ENCODE results near the gene PRKCA.
"Not testable (repeated sequence)": the region's sequence is repeated elsewhere in the genome, so short reads cannot be mapped to it uniquely, and the experiment has no call there.

Gene PRKCA

DNA sequence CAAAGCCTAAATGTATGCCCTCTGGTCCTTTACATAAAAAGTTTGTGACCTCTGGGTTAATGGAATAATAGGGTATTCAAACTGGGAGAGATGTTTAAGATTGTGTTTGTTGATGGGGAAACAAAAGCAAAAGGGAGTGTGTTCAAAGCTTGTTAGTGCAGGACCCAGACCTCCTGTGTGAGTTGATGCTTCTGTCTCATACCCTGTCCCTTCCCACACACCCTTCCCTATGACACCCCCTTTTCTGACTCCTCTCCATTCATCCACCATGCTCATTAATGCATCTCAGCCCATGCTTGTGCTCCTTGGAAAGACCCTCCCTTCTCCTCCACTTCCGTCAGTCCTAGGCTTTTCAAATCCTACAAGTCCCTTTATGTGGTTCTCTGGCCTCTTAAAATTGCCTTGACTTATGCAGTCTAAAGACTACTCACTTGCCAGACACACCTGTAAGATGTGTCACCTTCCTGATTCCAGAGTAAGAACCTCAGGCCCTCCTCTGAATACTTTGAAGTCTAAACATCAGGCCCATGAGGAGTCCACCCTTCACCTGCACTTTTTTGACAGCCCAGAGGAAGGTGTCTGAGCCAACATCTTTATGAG, 404.5 kb downstream of the PRKCA start:
- no peaks in the 10 kb centered on the region for H3K4me1 ChIP-seq (ENCODE audit: control insufficient read depth, insufficient read depth, low read length)
- H3K4me3 ChIP-seq (ENCODE audit: low read length): no peak overlapping the region
- no peaks in the 10 kb centered on the region for H3K36me3 ChIP-seq (ENCODE audit: control insufficient read depth, insufficient read depth, low read length)
- H3K27ac ChIP-seq (ENCODE audit: low read depth, low read length): no peak overlapping the region
- H3K9ac ChIP-seq (ENCODE audit: low read length): no peak overlapping the region
- no peaks in the 10 kb centered on the region for H3K27me3 ChIP-seq (ENCODE audit: control insufficient read depth, insufficient read depth, low read length)

DNA sequence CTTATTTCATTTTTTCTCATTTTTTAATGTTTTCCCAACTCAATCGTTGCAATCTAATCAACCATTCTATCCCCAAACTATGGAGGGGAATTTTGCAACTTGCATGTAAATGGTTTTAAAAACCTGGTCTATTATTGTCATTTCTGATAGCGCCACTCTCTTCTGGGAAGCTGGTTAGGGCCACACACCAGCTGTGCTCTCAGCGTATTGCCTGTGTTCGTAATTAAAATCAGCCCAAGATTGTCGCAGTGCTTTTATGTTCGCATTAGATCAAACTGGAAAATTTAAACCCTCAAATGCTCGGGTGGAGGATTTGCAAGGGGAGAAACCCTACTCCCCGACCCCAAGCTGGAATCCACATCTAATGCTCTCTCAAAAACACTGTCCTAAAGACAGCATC, 409.0 kb downstream of the PRKCA start:
- no peak overlapping the region for H3K27ac ChIP-seq (ENCODE audit: low read depth, low read length)
- no peaks in the 10 kb centered on the region for H3K4me1 ChIP-seq (ENCODE audit: control insufficient read depth, insufficient read depth, low read length)
- no peak overlapping the region for H3K4me3 ChIP-seq (ENCODE audit: low read length)
- no peaks in the 10 kb centered on the region for H3K36me3 ChIP-seq (ENCODE audit: control insufficient read depth, insufficient read depth, low read length)
- H3K9ac ChIP-seq (ENCODE audit: low read length): no peak overlapping the region
- no peaks in the 10 kb centered on the region for H3K27me3 ChIP-seq (ENCODE audit: control insufficient read depth, insufficient read depth, low read length)

DNA sequence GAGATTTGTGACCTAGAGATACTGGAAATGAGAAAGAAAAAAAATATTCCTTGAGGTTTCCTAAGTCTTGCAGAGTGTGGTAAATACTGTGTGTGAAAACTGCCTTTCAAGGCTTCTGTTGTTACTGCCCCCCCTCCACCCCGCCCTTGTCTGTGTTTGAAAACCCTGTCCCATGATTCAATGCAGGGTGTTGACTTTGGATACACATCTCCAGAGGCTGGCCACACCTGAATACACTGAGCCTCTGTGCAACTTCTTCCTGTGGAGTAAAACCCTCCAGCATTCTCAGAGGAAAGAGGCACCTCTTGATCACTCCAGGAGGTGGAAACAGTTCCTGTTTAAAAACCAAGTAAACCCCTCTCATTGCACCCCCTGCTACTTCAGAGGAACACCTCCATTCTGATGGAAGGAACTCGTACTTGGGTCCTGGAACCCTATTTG, 409.5 kb downstream of the PRKCA start:
- Histone ChIP-seq H3K27ac (ENCODE audit: low read depth, low read length) (no peak overlapping the region), H3K9ac (ENCODE audit: low read length) (no peak overlapping the region), H3K4me1 (ENCODE audit: control insufficient read depth, insufficient read depth, low read length) (no peaks in the 10 kb centered on the region), H3K4me3 (ENCODE audit: low read length) (no peak overlapping the region), H3K36me3 (ENCODE audit: control insufficient read depth, insufficient read depth, low read length) (no peaks in the 10 kb centered on the region), H3K27me3 (ENCODE audit: control insufficient read depth, insufficient read depth, low read length) (no peaks in the 10 kb centered on the region)

DNA sequence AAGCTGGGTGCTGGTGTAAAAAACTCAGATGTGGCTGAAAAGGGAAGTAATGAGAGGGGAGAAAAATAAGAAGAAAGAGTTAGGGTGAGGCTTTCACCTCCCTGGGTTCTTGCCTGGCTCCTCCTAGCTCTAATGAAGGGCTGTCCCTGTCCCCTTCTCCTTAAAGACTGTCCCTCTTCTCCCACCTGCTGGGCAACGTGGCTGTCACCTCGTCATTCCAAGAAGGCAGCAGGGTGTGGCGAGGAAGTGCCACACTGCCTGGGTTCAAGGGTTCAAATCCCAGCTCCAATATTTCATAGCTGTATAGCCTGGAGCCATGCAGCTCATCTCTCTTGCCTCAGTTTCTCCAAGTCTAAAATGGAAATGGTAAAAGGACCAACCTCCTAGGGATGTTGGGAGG, 410.0 kb downstream of the PRKCA start:
- Histone ChIP-seq H3K27ac (ENCODE audit: low read depth, low read length) (no peak overlapping the region), H3K36me3 (ENCODE audit: control insufficient read depth, insufficient read depth, low read length) (no peaks in the 10 kb centered on the region), H3K9ac (ENCODE audit: low read length) (no peak overlapping the region), H3K4me1 (ENCODE audit: control insufficient read depth, insufficient read depth, low read length) (no peaks in the 10 kb centered on the region), H3K27me3 (ENCODE audit: control insufficient read depth, insufficient read depth, low read length) (no peaks in the 10 kb centered on the region), H3K4me3 (ENCODE audit: low read length) (no peak overlapping the region)

DNA sequence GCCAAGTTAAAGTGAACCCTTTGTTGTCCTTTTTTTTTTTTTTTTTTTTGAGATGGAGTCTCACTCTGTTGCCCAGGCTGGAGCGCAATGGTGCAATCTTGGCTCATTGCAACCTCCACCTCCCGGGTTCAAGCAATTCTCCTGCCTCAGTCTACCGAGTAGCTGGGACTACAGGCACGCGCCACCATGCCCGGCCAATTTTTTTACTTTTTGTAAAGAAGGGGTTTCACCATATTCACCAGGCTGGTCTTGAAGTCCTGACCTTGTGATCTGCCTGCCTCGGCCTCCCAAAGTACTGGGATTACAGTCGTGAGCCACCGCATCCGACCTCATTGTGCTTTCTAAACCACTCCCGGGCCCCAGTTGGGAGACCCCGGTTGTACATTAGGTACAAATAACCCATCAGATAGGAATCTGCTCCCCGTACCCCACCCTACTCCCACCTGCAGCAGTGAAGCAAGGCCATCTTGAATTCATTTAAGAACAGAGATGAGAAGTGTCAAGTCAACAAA, 410.7 kb downstream of the PRKCA start:
- H3K27ac ChIP-seq (ENCODE audit: low read depth, low read length); H3K27me3 ChIP-seq (ENCODE audit: control insufficient read depth, insufficient read depth, low read length); H3K4me3 ChIP-seq (ENCODE audit: low read length); H3K4me1 ChIP-seq (ENCODE audit: control insufficient read depth, insufficient read depth, low read length); H3K36me3 ChIP-seq (ENCODE audit: control insufficient read depth, insufficient read depth, low read length); H3K9ac ChIP-seq (ENCODE audit: low read length): not testable (repeated sequence)

DNA sequence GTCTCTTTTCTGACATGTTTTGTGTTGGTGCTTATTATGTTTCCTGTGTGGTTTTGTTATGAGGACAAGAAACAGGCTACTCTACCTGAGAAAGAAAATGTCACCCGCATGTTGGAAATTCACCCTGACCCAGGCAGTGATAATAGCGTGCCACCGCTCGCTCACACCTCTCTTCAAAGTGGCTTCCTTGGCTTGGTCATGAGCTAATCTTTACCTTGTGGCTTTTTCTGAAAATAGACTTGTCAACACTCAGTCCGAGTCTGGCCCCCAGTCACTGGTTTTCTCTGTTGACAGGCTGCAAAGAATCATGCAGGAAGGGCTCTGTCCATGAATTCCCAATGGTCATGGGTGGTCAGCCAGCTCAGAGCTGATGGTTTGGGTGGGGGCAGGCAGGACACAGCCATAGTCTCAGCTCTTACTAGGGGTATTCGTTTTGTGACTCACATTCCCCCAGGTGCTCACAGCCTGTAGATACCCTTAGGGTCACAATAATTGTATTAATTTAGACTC, 411.2 kb downstream of the PRKCA start:
- Histone ChIP-seq H3K27ac (ENCODE audit: low read depth, low read length) (no peak overlapping the region), H3K4me1 (ENCODE audit: control insufficient read depth, insufficient read depth, low read length) (no peaks in the 10 kb centered on the region), H3K9ac (ENCODE audit: low read length) (no peak overlapping the region), H3K4me3 (ENCODE audit: low read length) (no peak overlapping the region), H3K36me3 (ENCODE audit: control insufficient read depth, insufficient read depth, low read length) (no peaks in the 10 kb centered on the region), H3K27me3 (ENCODE audit: control insufficient read depth, insufficient read depth, low read length) (no peaks in the 10 kb centered on the region)

DNA sequence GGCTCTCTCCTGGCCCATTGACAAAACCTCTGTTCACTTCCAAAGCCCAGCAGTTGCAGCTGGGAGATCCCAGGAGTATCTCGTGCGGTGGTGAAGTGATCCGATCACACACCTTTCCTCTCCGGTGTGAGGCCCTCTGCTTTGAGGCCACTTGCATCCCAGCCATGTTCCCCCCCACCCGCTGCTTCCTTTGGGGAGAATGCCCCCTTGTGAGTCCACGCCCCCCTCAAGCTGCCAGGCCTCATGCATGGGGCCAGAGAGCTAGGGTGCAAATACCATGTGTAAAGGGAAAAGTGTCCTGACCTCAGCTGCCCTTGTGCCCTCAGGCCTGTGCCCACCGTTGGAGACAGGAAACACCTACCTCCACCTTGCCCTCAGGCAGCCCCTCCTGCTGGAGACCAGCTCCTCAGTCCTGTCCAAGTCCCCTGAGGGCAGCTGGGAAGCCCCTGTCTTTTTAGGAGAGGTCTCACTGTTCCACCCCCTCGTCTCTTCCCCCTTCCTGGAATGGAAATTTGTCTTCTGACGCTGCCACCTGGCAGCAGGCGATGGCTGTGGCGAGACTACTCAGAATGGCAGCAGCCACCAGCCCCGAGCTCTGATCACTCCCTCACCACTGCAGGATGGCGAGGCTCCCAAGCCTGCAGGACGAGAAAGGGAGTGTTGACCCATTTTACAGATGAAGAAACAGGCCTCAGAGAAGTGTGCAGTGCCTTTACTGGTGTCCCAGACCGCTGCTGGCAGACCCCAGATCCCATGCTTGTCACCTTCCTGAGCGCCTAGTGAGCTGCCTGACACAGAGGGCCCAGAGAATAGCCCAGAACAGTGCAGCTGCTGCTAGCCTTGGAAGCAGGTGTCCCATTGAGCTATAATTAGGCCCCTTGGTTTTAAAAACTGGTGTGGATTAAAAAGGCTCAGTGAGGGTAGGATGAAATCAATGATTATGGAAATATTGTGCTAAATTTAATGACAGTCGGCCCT, 411.9 kb downstream of the PRKCA start:
- H3K36me3 ChIP-seq (ENCODE audit: control insufficient read depth, insufficient read depth, low read length): no peaks in the 10 kb centered on the region
- H3K27ac ChIP-seq (ENCODE audit: low read depth, low read length): no peak overlapping the region
- H3K4me3 ChIP-seq (ENCODE audit: low read length): no peak overlapping the region
- no peak overlapping the region for H3K9ac ChIP-seq (ENCODE audit: low read length)
- no peaks in the 10 kb centered on the region for H3K27me3 ChIP-seq (ENCODE audit: control insufficient read depth, insufficient read depth, low read length)
- H3K4me1 ChIP-seq (ENCODE audit: control insufficient read depth, insufficient read depth, low read length): no peaks in the 10 kb centered on the region

DNA sequence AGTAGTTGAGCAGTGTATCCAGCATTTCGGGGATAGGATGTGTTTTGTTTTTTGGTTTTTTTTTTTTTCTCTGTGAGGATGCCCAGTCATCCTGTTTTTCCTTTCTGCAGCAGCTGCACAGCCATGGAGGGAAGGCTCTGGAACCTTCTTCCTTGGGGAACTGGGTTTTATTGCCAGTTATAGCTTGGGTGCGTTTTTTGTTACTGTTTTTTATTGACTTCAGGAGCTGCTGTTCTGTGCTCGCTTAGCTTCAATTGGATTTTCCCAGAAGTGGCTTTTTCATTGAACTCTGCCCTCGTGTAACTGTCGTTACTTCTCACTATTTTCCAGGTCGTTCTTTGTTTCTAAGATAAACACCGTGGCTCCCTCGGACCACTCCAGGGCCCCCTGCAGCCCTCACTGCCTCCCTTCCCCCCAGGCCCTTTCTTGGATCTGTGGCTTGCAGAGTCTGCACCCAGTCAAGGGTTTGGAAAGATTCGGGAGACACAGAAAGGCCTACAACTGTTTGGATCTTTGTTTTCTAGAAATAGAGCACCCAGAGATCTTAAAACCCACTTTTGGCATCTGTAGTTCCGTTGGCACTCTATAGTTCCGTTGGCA, 412.8 kb downstream of the PRKCA start:
- no peak overlapping the region for H3K4me3 ChIP-seq (ENCODE audit: low read length)
- H3K27me3 ChIP-seq (ENCODE audit: control insufficient read depth, insufficient read depth, low read length): no peaks in the 10 kb centered on the region
- H3K4me1 ChIP-seq (ENCODE audit: control insufficient read depth, insufficient read depth, low read length): no peaks in the 10 kb centered on the region
- H3K36me3 ChIP-seq (ENCODE audit: control insufficient read depth, insufficient read depth, low read length): no peaks in the 10 kb centered on the region
- H3K9ac ChIP-seq (ENCODE audit: low read length): no peak overlapping the region
- H3K27ac ChIP-seq (ENCODE audit: low read depth, low read length): no peak overlapping the region

DNA sequence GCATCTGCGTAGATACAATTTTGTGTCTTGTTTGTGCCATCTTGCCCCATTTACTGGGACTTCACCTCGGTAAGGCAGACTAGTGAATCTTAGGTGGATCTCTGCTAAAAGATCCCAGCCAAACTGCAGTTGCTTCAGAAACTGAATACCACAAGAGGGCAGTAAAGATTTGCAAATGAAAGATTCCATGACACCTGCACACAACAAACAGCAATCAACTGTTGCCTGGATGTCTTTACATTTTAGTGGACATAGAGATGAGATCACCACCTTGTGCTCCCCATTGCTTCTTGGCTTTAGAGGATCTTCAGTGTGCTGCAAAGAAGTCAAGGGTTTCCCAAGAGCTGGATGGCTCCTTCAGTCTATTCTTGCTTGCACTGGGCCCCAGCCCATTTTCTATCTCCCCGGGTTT, 413.3 kb downstream of the PRKCA start:
- H3K4me3 ChIP-seq (ENCODE audit: low read length): no peak overlapping the region
- H3K4me1 ChIP-seq (ENCODE audit: control insufficient read depth, insufficient read depth, low read length): no peaks in the 10 kb centered on the region
- H3K27ac ChIP-seq (ENCODE audit: low read depth, low read length): no peak overlapping the region
- H3K27me3 ChIP-seq (ENCODE audit: control insufficient read depth, insufficient read depth, low read length): no peaks in the 10 kb centered on the region
- no peak overlapping the region for H3K9ac ChIP-seq (ENCODE audit: low read length)
- no peaks in the 10 kb centered on the region for H3K36me3 ChIP-seq (ENCODE audit: control insufficient read depth, insufficient read depth, low read length)

DNA sequence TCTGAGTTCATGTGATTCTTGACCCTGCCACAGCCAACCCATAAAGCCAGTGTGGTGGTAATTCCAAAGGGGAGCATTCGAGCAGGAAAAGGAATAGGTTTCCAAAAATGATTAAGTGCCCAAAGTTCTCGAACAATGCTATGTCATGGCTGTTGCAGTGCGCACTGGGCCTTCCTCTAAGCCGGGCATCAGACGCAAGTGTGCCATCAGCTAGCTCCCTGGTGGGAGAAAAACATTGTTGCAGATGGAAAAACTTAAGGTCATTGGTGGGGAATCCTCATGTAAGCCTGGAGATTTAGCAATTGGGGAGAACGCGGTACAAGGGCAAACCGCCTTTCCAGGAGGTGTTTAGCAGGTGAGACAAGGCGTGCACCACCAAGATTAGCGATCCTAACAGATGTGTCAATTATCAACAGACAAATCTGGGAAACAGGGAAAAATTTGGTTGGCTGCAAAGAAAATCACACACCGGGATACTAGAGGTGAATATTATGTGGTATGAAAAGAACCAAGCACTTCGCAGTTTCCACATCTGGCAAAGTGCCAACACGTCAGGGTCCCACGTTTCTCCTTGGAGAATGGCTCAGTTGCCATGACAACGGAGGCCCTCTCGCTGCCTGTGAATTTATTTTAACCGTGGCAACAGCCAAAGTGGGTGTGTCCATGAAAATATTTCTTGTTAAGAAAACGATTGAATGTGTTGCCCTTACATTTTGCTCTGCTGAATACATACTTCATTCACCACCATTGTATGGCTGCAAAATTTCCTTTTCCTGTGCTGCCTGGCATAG, 414.0 kb downstream of the PRKCA start:
- Histone ChIP-seq H3K27ac (ENCODE audit: low read depth, low read length) (no peak overlapping the region), H3K9ac (ENCODE audit: low read length) (no peak overlapping the region), H3K27me3 (ENCODE audit: control insufficient read depth, insufficient read depth, low read length) (no peaks in the 10 kb centered on the region), H3K4me1 (ENCODE audit: control insufficient read depth, insufficient read depth, low read length) (no peaks in the 10 kb centered on the region), H3K36me3 (ENCODE audit: control insufficient read depth, insufficient read depth, low read length) (no peaks in the 10 kb centered on the region), H3K4me3 (ENCODE audit: low read length) (no peak overlapping the region)

DNA sequence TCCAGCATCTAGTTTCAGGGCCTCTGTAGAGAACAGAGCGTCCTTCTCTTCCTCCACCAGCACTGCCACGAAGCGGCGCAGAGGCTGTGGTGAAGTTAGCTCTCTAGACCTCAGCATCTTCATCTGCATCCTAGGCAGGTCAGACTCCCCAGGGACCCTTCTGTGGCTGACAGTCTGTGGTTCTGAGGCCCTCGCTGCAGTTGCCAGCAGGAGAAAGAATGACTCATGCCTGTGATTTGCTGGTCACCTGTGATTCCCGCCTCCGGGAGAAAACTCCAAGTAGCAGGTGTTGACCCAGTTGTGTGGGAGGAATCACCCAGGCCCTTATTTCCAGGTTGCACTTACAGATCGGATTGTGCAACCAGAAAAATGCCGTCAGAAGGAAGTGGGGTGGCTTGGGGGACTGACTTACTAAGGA, 415.2 kb downstream of the PRKCA start:
- H3K27ac ChIP-seq (ENCODE audit: low read depth, low read length): no peak overlapping the region
- no peak overlapping the region for H3K9ac ChIP-seq (ENCODE audit: low read length)
- no peaks in the 10 kb centered on the region for H3K4me1 ChIP-seq (ENCODE audit: control insufficient read depth, insufficient read depth, low read length)

DNA sequence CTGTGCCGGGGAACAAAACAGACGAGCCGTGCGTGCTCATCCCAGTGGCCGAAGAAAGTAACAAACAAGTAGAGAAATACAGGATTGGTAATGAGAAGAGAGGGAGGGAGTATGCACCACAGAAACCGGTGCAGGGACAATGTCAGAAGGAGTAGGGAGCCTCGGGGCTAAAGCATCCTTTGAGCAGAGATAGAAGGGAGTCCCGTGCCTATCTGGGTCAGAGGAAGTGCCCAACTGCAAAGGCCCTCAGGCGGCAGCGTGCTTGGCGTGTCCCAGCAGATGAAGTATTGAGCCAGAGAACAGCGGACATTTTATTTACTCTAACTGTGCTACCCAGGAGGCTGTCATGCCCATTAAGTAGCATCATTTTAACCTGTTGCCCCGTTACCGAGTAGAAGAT, 417.6 kb downstream of the PRKCA start:
- Histone ChIP-seq H3K27ac (ENCODE audit: low read depth, low read length) (no peak overlapping the region), H3K4me1 (ENCODE audit: control insufficient read depth, insufficient read depth, low read length) (peaks cover 7% of the 10 kb centered on the region), H3K27me3 (ENCODE audit: control insufficient read depth, insufficient read depth, low read length) (no peaks in the 10 kb centered on the region), H3K9ac (ENCODE audit: low read length) (no peak overlapping the region), H3K36me3 (ENCODE audit: control insufficient read depth, insufficient read depth, low read length) (no peaks in the 10 kb centered on the region), H3K4me3 (ENCODE audit: low read length) (no peak overlapping the region)

More for the DNA sequence above, 415.2 kb downstream of the PRKCA start:
- no peak overlapping the region for H3K4me3 ChIP-seq (ENCODE audit: low read length)
- no peaks in the 10 kb centered on the region for H3K27me3 ChIP-seq (ENCODE audit: control insufficient read depth, insufficient read depth, low read length)
- H3K36me3 ChIP-seq (ENCODE audit: control insufficient read depth, insufficient read depth, low read length): no peaks in the 10 kb centered on the region

All from rectal smooth muscle tissue (tissue), 1 donor.